ENCODE results near the gene LRRC8E.
A peak's percentile ranks its signal among the peaks of the same experiment; 100 is the strongest.
"Not testable (repeated sequence)": the region's sequence is repeated elsewhere in the genome, so short reads cannot be mapped to it uniquely, and the experiment has no call there.

LRRC8E gene

GRCh38 chr19:7921967-7922835 is 33.9 kb downstream of the LRRC8E start:
- intact Hi-C loops (cut with DNase I) = no loop called here
- DNase-seq = peak in 1 of 42 donors; percentile 29

GRCh38 chr19:7922836-7923195 is 34.5 kb downstream of the LRRC8E start:
- DNase-seq = no peak
- intact Hi-C loops (cut with DNase I) = no loop called here

GRCh38 chr19:7923295-7924191 is 35.2 kb downstream of the LRRC8E start:
- DNase-seq = peak in 40 of 42 donors; percentile 34 to 86 (median 62)
- intact Hi-C loops (cut with DNase I) = no loop called here

- intact Hi-C loops (cut with DNase I) = no loop called here
- DNase-seq = no peak
These were observed 35.9 kb downstream of the LRRC8E start for GRCh38 chr19:7924241-7924640.

GRCh38 chr19:7924651-7925170 is 36.4 kb downstream of the LRRC8E start:
- intact Hi-C loops (cut with DNase I) = no loop called here
- peak in 1 of 42 donors; percentile 32 for DNase-seq

- intact Hi-C loops (cut with DNase I) = no loop called here
- peak in 38 of 42 donors; percentile 51 to 86 (median 73) for DNase-seq
These were observed 37.0 kb downstream of the LRRC8E start for GRCh38 chr19:7925171-7925851.

GRCh38 chr19:7926021-7926726 is 37.9 kb downstream of the LRRC8E start, which contains the start of gene CTXN1:
CTXN1 (minus strand) TSS chr19:7926135; CDS start chr19:7925538, 597 bp downstream.
- intact Hi-C loops (cut with DNase I) = no loop called here
- peak in 41 of 42 donors; percentile 38 to 89 (median 78) for DNase-seq

- intact Hi-C loops (cut with DNase I) = no loop called here
These were observed 38.7 kb downstream of the LRRC8E start for GRCh38 chr19:7926727-7927604.

GRCh38 chr19:7927605-7928333 is 39.5 kb downstream of the LRRC8E start:
- intact Hi-C loops (cut with DNase I) = no loop called here
- DNase-seq = no peak

More at GRCh38 chr19:7926727-7927604, 38.7 kb downstream of the LRRC8E start:
- peak in 1 of 42 donors; percentile 14 for DNase-seq

GRCh38 chr19:7928334-7928706 is 40.0 kb downstream of the LRRC8E start:
- DNase-seq = no peak
- intact Hi-C loops (cut with DNase I) = no loop called here

GRCh38 chr19:7928741-7929701 is 40.7 kb downstream of the LRRC8E start:
- DNase-seq = peak in 4 of 42 donors; percentile 38 to 50 (median 46)
- intact Hi-C loops (cut with DNase I) = no loop called here

GRCh38 chr19:7930030-7930429 is 41.7 kb downstream of the LRRC8E start:
- intact Hi-C loops (cut with DNase I) = not testable (repeated sequence)
- DNase-seq = peak in 19 of 42 donors; percentile 40 to 83 (median 62)

- no peak for DNase-seq
- intact Hi-C loops (cut with DNase I) = no loop called here
These were observed 42.5 kb downstream of the LRRC8E start for GRCh38 chr19:7930765-7931164.

GRCh38 chr19:7931221-7932061 is 43.1 kb downstream of the LRRC8E start:
- peak in 26 of 42 donors; percentile 37 to 84 (median 62) for DNase-seq
- intact Hi-C loops (cut with DNase I) = no loop called here

Measured in head of caudate nucleus (tissue), 42 donors.